HT-29 (cell line): ENCODE measurements around the gene GRM4. TPM values are rescaled to one million over a fixed set of nuclear protein-coding genes. Genes with fewer than 3 reads are reported as not detected.
A peak's percentile ranks its signal among the peaks of the same experiment; 100 is the strongest.

Source experiments
- DNase-seq: peaks from one replicate; pipeline ENCODE4 v3.0.0-alpha.2; 2015; ENCODE audit warnings: low spot score
- total RNA-seq: library from RNA; depleted of rRNA; stranded (reverse); fragments of >200 nt; shearing (Covaris generic); gene quantifications from 2 replicates; pipeline ENCODE4 v1.2.3, GENCODE V29; 2014

Gene GRM4
- total RNA-seq, 1 experiment from 2014 or later = not detected

DNA sequence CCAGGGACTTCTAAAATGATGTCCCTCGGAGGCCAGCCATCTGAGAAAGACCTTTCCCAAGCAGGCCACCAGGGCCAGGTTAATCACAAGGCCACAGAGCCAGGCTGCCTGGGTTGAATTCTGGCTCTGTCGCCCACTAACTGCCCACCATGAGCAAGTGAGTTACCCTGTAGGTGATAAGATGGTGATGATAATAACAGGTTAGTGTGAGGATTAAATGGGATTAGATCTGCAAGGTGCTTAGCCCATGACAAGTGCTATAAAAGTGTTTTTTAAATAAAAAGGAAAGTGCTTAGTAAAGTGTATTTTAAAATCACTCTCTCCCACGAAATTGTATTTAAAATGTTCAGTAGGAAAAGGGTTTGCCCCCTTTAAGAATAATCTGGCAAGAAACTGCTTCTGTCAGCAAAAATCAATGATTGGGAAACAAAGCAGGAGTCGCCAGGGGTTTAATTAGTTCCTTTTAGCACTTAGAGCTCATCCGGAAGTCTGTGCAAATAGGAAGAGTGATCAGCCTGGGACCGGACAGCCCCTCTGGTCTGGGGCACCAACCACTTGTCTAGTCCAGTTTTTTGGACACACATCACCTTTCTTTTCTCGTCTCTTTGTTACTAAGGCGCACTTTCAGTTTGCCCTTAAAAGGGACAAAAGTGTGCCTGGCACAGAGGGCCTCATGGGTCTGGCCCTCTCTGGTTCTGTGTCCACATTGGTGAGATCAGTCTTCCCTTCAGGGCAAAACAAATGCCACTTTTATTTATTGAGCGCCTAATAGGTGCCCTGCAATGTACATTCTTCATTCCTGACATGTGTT lies 150.4 kb downstream of the GRM4 start:
- DNase-seq = no peak

DNA sequence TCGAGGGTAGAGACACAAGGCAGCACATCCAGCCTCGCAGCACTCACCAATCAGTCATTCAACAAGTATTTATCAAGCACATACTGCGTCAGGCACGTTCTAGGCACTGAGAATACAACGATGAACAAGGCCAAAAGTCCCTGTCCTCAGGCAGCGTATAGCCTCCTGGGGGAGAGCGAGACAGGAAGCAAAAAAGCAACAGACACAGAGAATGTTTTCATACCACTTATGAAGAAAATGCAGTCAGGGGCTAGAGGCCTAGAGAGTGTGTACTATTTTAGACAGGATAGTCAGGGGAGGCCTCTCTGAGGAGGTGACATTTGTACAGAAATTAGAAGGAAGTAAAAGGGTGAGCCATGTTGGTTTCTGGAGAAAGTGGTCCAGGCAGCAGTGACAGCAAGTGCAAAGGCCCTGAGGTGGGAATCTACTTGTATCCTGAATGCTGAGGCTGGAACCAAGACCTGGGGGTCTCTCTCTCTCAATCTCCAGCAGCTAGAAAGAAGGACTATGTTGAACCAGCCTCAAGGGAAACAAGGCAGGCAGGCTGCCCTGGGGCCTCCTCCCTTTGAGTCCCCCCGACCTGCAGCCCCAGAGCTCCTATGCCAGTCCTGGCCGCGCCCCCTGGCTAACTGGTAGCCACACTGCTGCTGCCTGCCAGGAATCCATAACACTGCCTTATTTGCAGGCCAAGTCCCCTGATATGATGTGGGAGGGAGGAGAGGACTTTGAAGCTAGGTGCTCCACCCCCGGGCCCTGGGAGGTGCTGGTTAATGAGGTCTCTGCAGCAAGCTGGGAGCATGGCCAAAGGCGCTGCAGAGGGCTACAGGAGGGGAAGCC lies 151.2 kb downstream of the GRM4 start:
- peak; percentile 21 for DNase-seq

DNA sequence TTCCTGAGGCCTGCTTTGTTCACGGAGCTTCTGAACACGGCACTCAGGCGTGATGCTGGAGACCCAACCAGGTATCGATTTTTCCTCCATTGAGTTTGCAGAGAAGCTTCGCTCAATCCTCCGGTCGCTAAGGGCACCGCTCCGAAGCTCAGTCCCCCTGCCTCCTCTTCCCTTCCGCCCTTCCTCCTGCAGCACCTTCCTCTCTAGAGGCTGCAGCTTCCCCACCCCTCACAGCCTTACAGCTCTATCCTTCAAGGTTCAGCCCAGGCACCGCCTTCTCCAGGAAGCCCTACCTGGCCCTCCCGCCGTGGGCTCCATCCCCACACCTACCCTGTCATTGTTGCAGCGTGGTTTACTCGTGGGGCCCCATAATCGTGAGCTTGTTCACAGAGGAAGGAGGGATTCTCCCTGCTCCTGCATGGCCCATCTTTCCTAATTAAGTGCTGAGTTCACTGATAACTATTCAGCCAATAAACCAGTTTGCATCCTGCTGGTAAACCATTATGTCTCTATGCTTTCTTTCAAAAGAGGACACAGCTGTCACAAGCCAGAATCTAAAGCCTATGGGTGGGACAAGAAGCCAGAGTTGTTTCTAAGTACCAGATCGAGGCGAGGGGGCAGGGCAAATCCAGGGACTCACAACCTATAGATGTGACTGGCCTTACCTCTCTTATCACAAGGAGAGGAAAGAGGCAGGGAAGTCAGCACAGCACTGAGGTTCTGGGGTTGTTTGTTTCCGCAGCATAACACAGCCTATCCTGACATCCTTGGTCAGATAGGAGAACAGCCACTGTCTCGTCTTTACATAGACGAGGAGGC lies 152.0 kb downstream of the GRM4 start:
- no peak for DNase-seq

DNA sequence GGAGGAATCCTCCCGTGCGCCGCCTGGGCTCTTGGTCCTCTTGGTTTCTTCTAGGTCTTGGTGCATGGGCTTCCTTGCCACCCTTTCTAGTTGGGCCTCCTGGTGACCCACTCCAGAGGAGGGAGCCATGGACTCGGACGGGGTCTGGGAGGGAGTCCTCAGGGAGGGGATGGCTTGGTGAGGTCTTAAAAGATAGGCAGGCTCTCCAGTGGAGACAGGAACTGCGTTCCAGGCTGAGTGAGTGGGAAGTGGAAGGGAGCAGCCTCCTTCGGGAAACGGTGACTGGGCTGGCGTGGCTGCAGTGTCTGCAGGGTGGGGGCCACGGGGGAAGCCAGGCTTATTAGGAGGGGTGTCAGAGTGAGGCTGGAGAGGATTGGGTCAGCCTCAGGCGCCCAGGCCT lies 152.8 kb downstream of the GRM4 start:
- DNase-seq = no peak

DNA sequence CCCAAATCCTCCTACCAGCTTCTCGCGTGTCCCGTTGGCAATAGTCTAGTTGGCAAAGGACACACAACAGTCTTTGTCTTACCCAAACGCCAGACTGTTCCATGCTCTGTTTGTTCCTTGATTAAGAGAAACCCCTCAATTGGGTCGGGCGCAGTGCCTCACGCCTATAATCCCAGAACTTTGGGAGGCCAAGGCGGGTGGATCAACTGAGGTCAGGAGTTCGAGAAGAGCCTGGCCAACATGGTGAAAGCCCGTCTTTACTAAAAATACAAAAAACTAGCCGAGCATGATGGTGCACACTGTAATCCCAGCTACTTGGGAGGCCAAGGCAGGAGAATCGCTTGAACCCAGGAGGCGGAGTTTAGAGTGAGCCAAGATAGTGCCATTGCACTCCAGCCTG lies 153.7 kb downstream of the GRM4 start:
- no peak for DNase-seq

DNA sequence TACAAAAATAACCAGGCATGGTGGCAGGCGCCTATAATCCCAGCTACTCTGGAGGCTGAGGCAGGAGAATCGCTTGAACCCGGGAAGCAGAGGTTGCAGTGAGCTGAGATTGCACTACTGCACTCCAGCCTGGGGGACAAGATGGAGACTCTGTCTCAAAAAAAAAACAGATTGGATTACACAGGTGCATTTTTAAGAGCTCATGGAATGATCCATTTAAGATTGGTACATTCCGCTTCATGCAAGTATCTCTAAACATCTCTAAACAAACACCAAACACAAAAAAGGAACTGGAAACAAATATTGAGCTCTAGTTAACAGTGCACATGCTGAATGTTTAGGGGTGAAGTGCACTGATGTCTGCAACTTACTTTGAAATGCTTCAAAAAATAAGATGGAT lies 154.3 kb downstream of the GRM4 start:
- no peak for DNase-seq

DNA sequence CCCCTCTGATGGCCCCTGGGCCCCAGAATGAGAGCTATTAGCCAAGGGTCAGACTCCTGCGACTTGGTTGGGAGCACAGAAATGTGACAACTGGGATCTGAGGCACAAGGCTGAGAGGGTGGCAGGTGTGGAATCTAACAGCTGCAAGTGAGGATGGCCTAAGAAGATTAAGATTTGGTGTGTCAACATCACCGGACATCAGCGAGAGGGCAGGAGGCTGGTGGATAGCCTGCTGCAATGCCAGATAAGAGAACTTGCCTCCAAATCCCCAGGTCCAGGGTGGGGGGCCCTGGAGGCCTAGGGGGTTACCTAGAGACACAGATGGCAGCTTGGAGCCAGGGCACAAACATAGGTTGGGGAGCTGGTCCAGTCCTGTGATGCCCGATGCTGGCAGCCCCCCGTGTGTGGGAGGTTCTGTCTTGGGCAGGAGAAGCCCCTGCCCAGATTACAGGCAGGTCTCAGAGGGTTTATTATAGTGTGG lies 155.8 kb downstream of the GRM4 start:
- no peak for DNase-seq

DNA sequence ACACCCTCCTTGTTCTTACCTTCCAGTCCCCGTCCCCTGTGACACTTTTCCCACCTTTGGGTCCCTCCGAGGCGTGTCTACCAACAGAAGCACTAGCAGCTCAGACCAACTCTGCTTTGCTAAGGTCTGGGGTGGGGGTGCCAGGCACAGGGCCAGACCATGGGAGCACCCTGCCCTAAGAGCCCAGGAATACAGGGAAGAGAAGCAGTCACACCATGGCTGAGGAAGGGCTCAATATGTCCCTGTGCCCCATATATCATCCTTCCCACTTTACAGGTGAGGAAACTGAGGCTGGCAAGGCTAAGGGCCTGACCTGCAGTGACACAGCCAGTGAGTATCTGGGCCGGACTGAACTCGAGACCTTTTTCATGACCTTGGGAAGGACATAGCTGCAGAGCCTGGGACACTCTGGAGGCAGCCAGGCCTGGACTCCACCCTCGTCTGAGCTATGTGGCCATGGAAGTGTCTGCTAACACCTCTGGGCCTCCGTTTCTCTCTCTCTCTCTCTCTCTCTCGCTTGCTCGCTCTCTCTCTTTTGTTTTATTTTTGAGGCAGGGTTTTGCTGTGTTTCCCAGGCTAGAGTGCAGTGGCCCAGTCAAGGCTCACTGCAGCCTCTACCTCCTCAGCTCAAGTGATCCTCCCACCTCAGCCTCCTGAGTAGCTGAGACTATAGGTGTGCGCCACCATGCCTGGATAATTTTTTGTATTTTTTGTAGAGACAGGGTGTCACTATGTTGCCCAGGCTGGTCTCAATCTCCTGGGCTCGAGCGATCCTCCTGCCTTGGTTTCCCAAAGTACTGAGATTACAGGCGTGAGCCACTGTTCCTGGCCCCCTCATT lies 156.7 kb downstream of the GRM4 start:
- no peak for DNase-seq

DNA sequence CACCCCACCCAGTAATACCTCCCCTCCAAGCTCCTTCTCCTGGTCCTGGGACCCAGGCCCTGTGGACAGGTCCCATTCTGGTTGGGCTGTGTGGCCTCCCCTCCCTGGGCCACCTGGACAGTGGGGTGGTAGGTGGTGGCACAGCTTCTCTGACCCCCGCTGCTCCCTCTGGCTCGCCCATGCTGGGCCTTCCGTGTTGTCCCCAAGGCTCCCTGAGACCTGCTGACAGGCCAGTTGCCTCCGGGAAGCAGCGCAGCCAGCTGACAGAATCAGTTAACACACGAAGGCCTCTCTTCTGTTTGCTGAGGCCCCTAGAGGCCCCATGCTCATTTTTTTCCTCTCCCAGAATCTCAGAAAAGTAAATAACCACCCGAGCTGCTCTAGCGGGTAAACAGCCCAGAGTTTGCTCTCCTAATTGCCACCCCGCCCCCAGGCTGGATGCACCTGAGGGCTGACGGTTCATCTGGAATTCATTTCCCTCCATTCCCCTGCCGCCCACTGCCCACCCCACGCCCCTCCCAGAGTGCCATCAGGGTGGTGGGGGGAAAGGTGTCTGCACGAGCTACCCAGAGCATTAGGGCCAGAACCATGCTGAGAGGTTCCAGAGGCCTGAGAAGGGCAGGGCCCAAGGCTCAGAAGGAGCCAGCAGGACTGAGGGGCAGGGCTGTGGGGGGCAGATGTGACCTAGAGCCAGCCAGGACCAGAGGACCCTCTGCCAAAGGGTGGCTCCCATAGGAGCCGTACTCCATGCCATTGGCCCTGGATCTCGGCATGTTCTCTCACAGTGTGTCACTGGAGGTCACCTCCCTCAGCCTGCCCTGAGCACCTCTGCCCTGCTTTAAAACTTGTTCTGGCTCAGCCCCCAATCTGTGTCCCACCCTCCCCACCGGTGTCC lies 157.5 kb downstream of the GRM4 start:
- no peak for DNase-seq

DNA sequence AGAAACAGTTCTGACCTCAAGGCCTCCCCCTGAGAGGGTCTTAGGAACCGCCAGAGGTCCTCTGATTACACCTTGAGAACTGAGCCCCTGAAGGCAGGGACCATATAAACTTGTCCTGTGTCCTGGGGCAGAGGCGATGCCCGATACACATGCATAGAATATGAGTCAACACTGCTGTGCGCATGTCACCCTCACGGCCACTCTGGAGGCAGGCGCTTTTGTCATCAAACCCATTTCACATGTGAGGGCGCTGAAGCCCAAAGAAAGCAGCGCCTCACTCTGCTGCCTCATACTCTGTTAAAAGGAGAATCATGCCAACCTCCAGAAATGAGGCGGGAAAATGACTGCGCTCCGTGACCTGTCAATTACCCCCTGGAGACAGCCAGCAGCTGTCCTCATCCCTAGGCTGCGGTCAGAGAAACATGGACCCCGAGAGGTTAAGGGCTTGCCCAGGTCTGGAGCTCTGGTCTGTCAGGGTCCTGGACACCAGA lies 158.3 kb downstream of the GRM4 start:
- DNase-seq = peak; percentile 28

DNA sequence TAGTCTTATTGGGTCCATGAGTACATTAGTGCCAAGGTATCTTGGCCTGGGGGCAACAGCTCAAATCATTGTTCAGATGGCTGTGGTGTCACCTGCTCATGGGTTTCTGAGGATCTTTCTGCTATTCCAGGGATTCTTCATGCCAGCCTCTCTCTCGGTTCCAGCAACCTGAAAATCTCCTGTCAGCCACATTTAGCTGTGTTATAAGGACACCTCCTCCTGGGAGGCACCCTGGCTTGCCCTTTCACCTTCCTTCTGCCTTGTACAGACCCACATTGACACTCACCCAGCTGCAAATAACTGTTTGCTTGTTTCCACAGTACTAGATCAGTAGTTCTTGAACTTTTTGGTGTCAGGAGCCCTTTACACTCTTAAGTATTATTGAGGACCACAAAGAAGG lies 159.9 kb downstream of the GRM4 start:
- no peak for DNase-seq

DNA sequence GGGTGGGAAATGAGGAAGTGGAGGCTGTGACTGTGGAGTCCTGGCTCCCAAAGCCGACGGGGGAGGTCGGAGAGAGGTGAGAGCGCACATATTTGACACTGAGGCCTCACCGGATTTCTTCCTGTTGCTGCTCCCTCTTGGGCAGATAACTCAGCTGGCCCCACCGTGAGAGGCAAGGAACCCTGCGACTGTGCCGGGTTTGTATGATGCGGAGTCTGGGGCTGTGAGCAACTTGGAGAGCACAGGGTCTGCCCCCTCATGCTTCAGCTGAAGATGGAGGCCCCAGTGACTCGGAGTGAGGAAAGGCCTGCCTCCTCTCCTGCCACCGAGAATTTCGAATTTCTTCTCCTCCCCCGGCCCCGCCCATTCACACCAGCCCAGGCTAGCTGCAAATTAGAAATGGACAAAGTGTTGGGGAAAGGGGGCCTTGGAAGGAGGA lies 160.6 kb downstream of the GRM4 start:
- no peak for DNase-seq

DNA sequence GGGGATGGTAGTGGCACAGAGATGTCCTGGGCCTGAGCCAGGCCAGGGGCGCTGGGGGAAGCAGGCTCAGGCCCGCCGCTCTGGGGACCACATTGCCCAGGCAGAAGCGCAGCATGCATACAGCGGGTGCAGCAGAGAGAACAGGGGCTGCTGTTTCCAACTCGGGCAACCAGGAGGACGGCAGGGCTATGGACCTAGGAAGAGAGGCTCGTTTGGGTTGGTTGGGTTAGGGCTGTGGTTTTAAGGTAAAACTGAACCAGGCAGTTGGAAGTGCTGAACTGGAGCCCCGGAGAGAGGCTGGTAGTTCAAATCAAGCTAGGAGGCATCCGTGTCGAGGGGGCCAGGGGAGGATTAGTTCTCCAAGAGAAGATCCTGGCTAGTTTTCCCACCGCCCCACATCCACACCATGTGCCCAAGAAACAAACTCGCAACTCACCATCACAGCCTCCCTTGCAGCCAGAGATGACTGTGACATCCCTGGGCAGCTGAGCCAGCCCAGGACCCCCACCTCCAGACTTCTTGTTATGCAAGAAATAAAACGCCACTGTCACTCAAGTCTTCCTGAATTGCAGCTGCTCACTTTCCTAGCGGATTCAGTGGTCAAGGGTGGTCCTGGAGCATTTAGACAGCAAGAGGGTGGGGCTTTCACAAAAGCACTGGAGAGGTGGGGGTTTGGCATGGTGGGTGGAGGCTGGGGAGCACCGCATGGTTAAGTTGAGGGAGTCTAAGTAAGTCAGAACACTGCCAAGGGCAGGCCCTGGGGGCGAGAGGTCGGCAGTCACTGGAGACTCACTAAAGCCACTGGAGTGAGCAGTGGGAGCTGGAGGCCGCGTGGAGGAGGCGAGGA lies 161.2 kb downstream of the GRM4 start:
- no peak for DNase-seq

DNA sequence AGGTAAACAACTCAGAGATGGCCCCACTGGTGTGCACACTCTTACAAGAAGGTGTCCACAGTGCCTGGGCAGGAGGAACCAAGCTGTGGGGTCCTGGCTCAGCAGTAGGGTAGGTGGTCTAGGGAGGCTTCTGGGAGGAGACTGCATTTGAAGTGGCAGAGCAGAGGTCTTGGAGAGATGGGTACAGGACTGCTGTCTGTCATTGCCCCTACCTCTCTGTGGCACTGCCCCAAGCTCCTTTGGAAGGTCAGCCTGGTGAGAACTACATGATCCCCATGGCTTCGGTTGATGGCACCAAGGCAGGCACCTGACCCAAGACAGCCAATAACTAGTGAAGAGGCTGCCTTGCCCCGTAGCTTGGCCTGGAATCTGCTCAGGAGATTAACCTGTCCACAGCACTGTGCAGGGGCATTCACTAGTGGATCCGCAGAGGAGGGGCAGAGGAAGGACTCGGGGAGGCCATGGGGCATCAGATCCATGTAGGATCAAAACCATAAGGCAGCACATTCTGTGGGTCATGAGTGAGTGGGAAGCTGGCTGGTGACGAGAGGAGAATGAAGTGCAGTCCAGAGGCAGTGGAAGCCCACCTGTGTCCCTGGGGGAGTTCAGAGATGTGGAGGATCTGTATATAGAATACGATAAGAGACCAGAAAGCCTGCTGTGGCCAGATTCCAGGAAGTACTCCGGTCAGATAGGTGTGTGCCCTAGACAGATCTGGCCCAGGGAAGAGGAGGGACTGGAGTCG lies 162.0 kb downstream of the GRM4 start:
- no peak for DNase-seq

DNA sequence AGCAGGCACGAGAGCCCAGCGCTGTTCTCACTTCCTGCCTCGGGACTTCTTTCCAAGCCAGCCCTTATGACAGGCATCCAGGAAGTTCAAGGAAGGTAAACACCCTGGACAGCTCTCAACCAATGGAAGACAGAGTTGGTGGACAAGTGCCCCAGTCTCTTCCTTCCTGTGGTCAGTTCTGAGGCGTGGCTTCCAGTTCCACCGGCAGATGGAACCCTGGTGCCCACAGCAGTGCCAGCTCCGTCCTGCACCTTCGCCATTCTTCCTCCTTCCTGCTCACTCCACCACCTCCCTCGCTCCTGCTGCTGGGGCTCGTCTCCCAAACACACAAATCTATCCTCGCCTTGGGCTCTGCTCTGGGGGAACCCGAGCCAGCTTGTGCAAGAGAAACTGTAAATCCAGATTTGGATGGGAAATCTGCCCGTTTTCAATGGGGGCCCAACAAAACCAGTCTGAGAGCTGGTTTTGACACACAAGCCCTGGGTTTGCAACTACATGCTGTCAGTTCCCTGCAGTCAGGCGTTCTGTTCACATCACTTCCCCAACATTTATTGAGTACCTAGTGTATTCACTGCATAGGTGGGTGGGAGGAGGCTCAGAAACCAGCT lies 162.7 kb downstream of the GRM4 start:
- DNase-seq = peak; percentile 74

DNA sequence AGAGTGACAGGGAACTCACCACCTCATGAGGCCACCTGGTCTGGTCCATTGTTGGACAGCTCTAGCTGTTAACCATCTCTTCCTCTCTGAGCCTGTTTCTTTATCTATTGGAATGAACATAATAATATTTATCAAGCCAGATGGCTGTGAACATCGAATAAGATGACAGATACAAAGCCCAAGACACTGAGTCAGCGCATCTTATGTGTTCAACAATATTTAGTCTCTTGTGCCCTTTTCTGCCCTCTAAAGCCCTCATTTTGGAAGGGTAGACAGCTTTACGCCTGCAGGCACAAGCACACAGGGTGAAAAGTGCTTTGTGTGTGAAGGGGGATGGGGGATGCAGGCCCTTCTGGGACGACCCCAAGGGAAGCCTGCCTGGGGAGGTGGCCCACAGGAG lies 164.0 kb downstream of the GRM4 start:
- no peak for DNase-seq

DNA sequence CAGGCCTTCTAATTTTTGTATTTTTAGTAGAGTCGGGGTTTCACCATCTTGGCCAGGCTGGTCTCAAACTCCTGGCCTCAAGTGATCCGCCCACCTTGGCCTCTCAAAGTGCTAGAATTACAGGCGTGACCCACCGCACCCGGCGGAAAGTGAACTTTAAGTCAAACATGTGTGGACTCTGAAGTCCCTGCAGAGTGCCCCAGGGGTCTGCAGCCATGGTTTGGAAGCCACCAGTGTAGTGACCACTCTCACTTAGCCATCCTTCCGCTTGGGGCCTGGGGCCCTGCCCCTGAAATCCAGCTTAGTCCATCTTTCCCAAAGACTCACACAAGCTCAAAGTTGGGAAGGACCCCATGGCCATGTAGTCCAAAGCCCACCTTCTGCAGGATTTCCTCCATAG lies 164.5 kb downstream of the GRM4 start:
- no peak for DNase-seq
